GM12865 (cell line): ENCODE data around the gene GLCCI1.
A peak's percentile ranks its signal among the peaks of the same experiment; 100 is the strongest.

Experiments used
- DNase-seq: peaks from one replicate; pipeline ENCODE4 v3.0.0; 2010; ENCODE audit warnings: low read depth
- H3K4me3 ChIP-seq: 2 replicates; pipeline ENCODE4 v1.5.1; 2011; ENCODE audit warnings: mild to moderate bottlenecking, low read depth, low read length, control low read depth
- TF ChIP-seq, protein P1 (sequence below): IDR thresholded peaks from 2 replicates; pipeline ENCODE4 v1.5.1; 2011; ENCODE audit warnings: low read length, control low read depth, low read depth, inconsistent platforms; ENCODE audit not compliant: insufficient read depth; ENCODE audit errors: missing control alignments

GLCCI1 gene

DNA sequence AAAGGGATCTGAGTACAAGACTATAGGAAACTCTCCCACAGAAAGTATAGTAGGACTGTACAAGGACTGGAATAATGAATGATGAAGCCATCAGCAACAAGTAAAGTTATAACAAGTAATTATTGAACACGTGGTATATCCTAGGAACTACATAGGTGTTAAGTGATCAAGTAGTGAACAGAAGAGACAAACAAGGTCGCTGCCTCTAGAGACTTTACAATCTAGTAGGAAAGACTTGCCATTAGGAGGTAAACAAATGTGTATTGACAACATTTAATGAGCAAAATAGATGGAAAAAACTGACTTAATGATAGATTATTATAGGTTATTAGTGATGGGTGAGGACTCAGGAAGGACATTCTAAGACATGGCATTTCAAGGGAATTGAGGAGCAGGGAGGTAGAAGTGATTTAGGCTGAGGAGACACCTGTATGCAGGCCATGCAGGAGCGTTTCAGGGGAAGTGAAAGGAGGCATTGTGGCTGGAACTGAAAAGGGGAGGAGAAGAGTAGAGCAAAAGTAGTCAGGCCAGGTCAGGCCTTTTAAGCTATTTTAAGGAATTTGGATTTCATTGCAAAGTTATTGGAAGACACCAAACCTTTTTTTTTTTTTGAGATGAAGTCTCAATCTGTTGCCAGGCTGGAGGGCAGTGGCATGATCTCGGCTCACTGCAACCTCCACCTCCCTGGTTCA lies 8.5 kb upstream of the GLCCI1 start:
- H3K4me3 ChIP-seq = no peak overlapping the region
- TF ChIP-seq, protein P1, sequence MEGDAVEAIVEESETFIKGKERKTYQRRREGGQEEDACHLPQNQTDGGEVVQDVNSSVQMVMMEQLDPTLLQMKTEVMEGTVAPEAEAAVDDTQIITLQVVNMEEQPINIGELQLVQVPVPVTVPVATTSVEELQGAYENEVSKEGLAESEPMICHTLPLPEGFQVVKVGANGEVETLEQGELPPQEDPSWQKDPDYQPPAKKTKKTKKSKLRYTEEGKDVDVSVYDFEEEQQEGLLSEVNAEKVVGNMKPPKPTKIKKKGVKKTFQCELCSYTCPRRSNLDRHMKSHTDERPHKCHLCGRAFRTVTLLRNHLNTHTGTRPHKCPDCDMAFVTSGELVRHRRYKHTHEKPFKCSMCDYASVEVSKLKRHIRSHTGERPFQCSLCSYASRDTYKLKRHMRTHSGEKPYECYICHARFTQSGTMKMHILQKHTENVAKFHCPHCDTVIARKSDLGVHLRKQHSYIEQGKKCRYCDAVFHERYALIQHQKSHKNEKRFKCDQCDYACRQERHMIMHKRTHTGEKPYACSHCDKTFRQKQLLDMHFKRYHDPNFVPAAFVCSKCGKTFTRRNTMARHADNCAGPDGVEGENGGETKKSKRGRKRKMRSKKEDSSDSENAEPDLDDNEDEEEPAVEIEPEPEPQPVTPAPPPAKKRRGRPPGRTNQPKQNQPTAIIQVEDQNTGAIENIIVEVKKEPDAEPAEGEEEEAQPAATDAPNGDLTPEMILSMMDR = no peak
- peak; percentile 85 for DNase-seq

DNA sequence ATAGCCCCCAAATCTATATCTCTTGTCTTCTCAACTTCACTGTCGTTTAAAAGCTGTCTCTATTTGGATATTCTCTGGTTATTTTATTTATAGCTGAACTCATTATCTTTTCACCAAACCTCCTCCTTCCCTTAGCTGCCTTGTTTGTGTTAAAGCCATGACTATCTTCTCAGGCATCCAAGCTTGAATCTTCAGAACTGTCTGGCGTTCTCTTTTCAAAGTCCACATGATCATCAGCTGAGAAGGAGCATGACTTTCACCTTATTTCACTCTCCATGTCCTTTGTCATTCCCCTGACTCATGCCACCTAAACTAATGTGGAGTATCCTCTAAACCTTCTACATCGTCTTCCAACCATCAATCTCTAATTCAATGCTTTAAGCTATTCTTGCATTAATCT lies 5.7 kb upstream of the GLCCI1 start:
- no peak overlapping the region for H3K4me3 ChIP-seq
- no peak for DNase-seq
- TF ChIP-seq, protein P1 = no peak

- TF ChIP-seq, protein P1 = no peak
- DNase-seq = no peak
- H3K4me3 ChIP-seq = no peak overlapping the region
Measured at GRCh38 chr7:7964250-7964649, 4.3 kb upstream of the GLCCI1 start.

DNA sequence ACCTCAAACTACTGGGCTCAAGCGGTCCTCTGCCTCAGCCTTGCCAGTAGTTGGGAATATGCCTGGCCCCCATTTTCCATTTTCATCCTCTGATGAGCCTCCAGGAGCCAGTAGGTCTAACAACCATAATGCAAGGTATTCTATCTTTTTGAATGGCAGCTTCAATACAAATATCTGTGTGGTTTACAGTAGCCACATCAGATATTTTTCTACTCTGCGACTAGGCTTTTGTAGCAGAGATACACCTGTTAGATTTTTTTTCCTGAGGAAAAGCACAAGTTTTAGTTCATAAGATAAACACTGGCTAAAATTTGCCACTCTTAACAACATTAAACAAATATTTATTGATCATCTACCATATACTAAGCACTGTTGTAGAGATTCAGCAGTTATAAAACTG lies 3.9 kb upstream of the GLCCI1 start:
- no peak for DNase-seq
- no peak overlapping the region for H3K4me3 ChIP-seq
- TF ChIP-seq, protein P1 = no peak

DNA sequence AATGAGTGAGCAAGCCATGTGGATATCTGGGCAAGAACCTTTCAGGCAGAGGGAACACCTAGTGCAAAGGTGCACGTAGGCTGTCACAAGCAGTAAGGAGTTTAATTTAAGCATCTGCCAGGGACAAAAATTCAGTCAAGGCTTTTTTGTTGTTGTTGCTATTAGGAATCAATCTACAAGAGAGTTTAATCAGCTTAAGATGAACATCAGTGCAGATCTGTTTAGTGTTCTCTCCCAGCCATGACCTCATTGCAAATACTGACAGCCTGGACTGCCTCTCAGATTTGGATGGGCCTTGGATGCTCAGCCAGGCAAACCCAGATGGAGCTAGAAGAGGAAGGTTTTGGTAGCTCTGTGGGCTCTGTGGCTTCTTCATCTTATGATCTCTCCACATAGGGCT lies 3.3 kb upstream of the GLCCI1 start:
- TF ChIP-seq, protein P1 = no peak
- H3K4me3 ChIP-seq = no peak overlapping the region
- DNase-seq = no peak

GRCh38 chr7:7966141-7966734 lies 2.4 kb upstream of the GLCCI1 start:
- TF ChIP-seq, protein P1 = no peak
- DNase-seq = peak; percentile 69

More at GRCh38 chr7:7966141-7966734, 2.4 kb upstream of the GLCCI1 start:
- H3K4me3 ChIP-seq = peak overlapping the region; percentile 7; the same call in 1 of the 2 replicates
